HG03103 (cell line): ENCODE results near the gene ASF1B.
A peak's percentile ranks its signal among the peaks of the same experiment; 100 is the strongest.

Source experiments
- ATAC-seq: cut with Tn5 transposase; IDR thresholded peaks from one replicate; pipeline ENCODE4 v1.9.1; 2021; ENCODE audit warnings: low read depth; ENCODE audit not compliant: unreplicated experiment

ASF1B gene

DNA sequence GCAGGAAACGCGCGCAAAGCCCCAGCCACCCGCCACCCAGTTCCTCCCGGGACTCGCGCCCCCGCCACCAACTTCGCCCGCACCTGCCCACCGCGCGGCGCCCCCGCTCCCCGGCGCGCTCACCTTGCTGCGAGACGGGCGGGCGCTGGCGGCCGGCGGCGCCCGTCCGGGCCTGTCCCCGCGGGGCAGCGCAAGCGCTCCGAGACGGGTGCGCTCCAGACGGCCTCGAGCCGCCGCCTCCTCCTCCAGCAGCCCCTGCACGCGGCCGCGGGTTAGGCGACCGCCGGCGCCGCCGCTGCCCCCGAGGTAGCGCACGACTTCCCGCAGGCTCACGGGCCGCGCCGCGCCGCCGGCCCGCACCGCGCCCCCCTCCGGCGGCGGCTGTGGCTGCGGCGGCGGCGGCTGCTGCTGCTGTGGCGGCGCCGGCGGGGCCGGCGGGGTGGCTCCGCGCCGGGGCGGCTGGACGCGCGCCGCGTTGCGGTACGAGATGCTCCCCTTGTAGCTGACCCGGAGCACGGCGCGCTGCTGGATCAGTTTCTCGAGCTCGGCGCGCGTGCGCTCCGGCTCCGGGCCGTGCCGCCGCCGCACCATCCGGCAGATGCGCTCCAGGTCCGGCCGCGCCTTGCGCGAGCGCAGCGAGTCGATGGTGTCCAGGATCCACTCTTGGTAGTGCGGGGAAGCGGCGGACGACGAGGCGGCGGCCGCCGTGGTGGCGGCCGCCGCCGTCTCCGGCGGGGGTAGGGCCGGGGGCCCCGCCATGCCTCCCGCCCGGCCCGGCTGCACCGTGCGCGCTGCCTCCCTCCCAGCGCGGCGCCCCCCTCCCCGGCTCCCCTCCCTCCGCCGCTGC lies 46.5 kb downstream of the ASF1B start:
- no peak for ATAC-seq

DNA sequence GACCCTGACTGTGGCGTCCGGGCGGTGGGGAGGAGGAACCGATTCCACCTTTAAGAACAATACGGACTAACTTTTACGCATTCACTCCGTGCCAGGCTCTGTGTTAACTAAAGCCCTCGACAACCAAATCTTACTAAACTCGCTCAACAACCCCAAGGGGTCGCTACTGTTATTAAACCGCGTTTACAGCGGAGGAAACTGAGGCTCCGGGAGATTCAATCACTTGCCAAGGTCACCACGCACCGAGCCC lies 47.1 kb downstream of the ASF1B start:
- ATAC-seq = no peak

DNA sequence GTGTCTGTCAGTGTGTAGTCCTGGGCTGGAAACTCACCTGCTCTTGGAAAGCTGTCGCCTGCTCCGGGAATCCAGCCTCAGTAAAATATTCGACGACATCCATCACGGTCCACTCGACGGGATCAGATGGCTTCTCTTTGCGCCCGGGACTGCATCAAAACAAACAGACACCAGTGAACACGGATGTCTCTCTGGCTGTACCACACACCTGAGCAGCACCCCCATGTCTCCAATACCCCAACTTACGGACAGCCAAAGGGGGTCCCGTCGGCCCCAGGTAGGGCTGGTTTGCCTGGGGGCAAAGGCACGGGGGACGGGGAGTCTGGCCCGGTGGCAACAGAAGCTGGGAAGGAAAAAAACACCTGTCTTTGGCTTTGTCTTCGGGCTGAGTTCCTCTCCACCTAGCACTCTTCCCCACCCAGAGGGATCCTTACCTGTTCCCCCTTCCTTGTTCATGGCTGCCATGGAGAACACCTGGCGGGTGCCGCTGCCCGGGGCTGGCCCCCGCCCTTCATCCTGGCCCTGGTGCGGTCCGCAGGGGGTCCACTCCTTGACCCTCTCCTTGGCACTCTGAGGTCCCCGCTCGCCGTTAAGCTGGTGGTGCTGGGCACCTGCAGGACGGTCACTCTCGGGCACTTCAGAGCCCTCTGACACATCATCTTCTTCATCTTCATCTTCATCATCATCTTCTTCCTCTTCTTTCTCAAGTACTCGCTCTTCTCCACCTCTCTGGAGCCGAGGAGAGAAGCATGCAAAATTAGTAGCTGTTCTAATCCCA lies 47.6 kb downstream of the ASF1B start:
- no peak for ATAC-seq

DNA sequence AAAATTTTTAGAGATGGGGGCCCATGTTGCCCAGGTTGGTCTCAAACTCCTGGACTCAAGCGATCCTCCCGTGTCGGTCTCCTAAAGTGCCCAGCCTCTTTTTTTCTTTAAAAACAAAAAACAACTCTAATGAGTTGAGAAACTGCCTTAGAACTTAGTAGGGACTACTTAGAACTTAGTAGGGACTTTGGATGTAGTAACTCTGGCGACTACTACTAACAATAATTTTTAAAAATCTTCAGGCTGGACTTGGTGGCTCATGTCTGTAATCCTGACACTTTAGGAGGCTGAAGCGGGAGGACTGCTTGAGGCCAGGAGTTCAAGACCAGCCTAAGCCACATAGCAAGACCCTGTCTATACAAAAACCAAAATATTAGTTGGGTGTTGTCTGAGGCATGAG lies 50.3 kb downstream of the ASF1B start:
- no peak for ATAC-seq

DNA sequence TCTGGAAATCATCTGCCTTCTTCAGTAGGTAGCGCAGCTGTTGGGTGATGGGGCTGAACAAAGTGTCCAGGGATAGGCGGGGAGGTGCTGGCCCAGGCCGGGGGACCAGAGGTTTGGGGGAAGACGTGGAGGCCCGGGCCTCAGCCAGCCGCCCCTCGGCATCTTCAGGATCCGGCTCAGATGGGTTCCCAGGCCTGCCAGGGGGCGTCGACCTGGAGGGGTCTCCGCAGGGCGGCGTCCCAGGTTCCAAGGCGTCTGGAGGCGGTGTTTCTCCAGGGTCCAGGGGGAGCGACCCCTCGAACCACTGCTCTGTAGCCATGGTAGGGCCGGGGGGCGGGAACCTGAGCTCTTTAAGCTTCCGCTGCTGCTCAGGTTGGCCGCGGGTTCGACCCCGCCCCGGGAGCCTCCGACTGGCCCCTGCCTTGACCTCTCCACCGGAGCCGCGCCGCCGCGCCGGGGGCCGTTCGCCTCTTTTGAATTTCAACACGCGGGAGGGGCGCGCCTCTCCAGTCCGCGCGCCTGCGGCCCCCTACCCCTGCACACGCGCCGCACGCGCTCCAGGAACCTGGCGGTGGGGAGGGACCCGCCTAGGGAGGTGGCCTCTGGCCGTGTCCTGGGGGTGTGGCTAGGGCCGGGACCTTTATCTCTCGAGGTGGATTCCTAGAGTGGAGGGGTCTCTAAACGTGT lies 50.9 kb downstream of the ASF1B start, which contains the start of gene C19orf67:
C19orf67 (minus strand) TSS at position 475 of the 687 bp plus-strand sequence; CDS start at position 319, 156 bp downstream.
- no peak for ATAC-seq

DNA sequence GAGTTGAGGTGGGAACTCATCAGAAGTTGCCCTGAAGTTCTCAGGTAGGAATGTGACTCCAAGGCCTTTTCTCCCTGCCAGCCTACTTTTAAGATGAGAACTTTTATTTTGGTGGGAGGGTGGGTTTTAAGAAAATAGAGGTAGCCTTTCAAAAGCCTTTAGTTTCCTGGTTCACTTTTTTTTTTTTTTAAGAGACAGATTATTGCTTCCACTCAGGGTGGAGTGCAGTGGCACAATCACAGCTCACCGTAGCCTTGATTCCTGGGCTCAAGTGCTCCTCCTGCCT lies 53.8 kb downstream of the ASF1B start:
- no peak for ATAC-seq

DNA sequence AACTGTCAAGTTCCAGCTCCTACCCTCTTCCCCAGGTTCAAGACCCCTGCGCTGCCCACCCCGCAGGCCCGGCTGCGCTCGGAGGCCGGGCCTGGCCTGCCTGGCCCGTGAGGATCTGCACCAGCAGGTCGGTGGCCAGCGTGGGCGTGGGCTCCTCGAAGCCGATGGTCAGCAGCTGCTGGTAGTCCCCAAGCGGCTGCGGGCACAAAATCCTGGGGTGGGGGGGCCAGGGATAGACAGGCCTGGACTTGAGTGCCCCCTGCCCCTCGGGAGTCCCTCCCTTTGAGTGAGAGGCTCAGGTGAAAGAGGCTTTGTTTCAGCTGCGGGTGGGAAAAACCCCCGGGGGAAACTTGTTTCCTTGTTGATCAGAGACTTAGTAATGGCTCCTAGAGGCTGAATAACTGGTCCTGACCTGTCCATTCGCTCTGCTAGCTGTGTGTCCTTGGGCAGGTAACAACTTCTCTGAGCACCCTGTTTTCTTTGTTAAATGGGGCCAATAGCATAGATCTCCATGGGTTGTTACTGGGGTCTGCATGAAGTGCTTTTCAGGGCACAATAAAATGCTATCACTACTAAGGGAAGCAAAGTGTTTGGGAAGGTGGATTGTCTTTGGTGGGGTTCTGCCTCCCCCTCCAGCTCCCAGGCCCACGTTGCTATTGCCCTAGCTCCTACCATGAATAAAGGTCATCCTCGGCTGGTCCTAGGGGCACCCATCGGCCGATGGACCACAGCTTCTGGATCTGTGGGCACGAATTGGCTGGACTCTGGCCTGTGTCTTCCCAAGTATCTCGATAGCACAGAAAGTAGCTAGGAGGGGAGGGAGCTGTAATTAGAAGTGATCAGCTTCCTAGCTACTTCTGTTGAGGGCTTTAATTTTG lies 54.4 kb downstream of the ASF1B start:
- ATAC-seq = no peak

DNA sequence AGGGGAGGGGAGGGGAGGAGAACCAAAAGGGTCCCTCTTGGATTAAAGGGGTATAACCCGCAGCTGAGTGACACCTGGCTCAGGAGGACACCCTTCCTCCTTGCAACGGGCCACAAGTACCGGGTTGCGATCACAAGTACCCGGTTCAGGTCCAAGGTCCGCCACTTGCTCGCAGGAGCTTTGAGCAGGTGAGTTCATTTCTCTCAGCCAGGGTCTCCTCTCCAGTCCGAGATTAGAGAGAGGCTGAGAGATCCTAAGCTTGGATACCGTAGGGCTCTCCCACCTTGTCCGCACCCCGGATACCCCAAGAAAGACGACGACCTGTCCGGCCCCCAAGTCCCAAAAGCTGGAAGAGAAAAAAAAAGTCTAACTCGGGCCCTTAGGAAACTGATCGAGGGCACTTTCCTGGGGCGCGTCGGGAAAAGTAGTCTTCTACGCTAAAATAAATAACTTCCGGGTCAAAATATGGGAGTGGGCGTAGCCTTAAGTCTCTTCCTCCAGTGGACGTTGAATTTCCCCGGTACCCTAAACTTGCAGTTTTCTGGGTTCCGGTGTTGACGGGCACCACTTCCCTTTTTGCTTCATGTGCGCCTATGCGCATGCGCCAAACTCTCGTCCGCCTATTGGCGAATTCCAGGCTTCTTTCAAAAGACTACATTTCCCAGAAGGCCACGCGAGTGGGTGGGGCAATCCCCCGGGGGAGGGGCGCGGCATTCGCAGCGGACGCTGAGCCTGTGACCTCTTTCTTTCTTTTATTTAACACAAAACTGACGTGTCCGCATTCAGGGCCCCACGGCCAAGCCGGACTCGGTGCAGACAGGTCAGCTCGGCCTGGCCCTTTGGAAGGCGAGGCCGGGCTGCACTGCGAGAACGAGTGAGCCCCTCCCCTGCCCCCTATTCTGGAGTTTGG lies 55.2 kb downstream of the ASF1B start:
- peak; percentile 68 for ATAC-seq

DNA sequence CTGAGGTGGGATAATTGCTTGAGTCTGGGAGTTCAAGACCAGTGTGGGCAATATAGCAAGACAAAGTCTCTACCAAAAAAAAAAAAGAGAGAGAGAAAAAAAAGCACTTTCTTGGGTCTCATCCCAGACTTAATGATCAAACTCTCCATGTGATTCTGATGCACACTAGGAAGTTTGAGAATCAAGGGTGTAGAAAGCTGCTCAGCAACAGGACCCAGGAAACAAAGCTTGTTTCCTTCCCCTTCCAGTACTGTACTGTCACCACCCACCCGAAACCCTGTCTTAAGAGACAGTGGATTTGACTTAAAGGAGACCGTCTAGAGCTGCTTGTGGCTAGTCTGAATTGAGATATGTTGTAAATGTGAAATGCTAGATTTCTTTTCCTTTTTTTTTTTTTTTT lies 58.0 kb downstream of the ASF1B start:
- ATAC-seq = no peak

DNA sequence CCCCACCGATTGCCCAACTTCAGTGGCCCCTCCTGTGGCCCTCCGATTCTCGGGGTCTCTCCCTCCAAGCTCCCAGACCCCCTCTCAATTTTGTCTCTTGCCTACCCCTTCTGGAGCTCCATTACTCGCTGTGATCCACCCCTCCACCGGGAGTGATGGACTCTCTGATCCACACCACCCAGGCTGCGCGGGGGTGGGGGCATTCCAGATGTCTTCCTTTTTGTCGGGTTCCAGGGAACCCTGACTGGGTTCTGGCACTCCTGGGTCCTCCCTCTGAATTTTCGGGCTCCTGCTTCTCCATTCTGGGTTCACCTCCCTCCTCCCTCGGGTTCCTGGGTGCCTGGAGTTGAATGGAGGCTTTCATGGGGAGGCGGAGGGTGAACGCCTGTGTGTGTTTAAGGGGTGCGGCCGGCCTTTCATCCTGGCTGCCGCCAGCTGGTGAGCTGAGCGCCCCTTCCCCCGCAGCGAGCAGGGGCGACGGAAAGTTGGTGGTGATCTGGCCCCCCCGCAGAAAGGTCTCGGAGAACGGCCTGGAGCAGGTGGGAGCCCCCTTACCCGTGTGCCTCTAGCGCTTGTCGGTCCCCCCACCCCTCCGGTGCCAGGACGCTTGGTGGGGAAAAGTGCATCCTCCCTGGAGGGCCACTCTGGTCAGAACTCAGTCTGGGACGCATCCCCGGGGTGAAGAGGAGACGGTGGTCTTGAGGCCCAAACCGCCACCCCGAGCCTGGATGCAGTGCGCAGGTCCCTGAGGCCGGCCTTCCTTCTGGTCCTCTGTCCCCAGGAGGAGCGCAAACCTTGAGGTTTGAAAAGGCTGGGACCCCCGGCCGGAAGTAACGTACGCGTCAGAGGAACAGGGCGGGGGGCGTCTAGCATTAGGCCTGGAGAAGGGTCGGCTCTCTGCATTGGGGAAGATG lies 62.2 kb downstream of the ASF1B start:
- ATAC-seq = no peak

DNA sequence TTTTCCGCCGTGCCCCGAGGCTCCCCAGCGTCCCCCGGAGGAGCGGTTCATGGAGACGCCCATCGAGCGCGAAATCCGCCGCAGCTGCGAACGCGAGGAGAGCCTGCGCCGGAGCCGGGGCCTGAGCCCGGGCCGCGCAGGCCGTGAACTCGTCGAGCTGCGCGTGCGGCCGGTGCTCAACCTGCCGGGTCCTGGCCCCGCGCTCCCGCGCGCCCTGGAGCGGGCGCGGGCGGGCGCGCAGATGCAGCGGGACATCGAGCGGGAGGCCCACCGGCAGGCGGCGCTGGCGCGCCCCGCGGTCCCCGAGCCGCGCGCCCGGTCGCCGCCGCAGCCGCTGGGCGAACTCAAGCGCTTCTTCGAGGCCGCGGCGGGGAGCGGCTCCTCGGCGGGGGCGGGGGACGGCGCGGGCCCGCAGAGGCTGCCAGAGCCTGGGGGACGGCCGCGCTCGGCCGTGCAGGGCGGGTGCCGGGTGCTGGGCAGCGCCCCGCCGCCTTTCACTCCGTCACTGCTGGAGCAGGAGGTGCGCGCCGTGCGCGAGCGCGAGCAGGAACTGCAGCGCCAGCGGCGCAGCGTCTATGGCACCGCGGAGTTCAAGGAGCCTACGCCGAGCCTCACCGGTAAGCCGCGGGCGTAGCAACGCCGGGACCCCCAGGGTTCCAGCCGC lies 63.0 kb downstream of the ASF1B start:
- no peak for ATAC-seq

DNA sequence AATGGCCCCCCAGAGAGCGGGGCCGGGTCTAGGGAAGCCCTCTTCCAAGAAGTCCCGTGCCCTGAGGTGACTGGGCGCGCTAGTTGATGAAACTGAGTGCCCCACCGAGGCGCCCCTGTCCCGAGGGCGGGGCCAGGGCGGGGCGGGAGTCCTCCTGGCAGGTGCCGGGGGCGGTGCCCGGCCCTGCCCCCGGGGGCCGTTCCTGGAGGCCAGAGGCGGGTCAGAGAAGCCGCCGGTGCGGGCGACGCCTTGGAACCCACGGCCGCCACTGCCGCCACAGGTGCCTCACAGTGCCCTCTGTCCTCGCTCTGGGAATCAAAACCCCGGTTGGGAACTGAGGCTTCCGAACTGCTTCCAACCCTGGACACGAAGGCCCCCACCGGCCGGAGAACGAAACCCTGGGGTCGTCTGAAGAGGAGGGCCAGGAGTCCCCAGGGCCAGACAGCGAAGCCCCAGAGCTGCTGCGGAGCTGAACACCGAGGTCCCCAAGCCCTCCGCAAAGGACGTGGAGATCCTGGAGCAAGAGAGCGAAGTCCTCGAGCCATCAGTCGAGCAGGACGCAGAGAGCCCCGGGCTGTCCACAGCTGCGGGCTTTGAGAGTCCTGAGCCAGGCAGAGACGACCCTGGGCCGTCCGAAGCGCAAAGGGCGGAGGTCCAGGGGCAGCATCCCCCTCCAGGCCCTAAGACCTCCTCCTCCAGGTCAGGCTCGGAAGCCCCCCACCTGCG lies 63.7 kb downstream of the ASF1B start, which contains the start of gene MISP3:
MISP3 (plus strand) TSS at position 252 of the 726 bp plus-strand sequence. CDS start 524 bp downstream, outside the sequence.
- ATAC-seq = peak; percentile 16

DNA sequence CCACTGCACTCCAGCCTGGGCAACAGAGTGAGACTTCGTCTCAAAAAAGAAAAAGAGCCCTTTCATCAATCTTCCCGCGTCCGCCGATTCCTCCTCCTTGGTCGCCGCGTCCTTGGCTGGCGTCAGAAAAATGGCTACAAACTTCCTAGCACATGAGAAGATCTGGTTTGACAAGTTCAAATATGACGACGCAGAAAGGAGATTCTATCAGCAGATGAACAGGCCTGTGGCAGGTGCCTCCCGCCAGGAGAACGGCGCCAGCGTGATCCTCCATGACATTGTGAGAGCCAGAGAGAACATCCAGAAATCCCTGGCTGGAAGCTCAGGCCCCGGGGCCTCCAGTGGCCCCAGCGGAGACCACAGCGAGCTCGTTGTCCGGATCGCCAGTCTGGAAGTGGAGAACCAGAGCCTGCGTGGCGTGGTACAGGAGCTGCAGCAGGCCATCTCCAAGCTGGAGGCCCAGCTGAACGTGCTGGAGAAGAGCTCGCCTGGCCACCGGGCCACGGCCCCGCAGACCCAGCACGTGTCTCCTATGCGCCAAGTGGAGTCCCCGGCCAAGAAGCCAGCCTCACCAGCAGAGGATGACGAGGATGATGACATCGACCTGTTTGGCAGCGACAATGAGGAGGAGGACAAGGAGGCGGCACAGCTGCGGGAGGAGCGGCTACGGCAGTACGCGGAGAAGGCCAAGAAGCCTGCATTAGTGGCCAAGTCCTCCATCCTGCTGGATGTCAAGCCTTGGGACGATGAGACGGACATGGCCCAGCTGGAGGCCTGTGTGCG lies 65.9 kb downstream of the ASF1B start:
- no peak for ATAC-seq
